ENCODE measurements around the gene BBS12. TPM values are rescaled to one million over a fixed set of nuclear protein-coding genes. Genes with fewer than 3 reads are reported as not detected.

Gene BBS12
- total and polyA plus RNA-seq, 2 experiments from 2014 or later = 2.3 to 2.6 TPM

DNA sequence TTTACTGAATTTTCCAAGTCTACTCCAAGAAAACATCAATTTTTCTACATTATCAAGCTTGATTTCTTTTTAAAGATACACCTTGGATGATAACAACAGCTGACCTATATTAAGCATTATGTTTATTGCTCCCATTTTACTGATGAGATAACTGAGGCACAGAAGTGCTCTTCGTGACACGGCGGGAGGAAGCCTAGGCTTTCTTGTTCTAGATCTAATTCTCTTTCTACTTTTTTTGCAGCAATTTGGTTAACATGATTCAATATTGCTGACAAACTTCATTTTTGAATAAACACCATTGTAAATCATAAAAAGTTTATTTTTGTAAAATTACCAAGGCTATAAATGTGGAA lies 33.8 kb downstream of the BBS12 start:
- TF ChIP-seq EZH2 (IDR thresholded peaks at IDR 0.05; ENCODE audit: low read depth, unreplicated experiment) (no peak), REST (IDR thresholded peaks at IDR 0.05; ENCODE audit: unreplicated experiment) (no peak), CREB1 (CRISPR knock-in tag; IDR thresholded peaks at IDR 0.05; ENCODE audit: low read depth) (no peak), EZH2phosphoT487 (IDR thresholded peaks at IDR 0.05; ENCODE audit: unreplicated experiment) (no peak), STAT1 (IDR thresholded peaks at IDR 0.05; ENCODE audit: unreplicated experiment) (no peak), ZNF331 (CRISPR knock-in tag; IDR thresholded peaks at IDR 0.05; ENCODE audit: low read depth) (no peak)
- TF ChIP-seq, protein P1, sequence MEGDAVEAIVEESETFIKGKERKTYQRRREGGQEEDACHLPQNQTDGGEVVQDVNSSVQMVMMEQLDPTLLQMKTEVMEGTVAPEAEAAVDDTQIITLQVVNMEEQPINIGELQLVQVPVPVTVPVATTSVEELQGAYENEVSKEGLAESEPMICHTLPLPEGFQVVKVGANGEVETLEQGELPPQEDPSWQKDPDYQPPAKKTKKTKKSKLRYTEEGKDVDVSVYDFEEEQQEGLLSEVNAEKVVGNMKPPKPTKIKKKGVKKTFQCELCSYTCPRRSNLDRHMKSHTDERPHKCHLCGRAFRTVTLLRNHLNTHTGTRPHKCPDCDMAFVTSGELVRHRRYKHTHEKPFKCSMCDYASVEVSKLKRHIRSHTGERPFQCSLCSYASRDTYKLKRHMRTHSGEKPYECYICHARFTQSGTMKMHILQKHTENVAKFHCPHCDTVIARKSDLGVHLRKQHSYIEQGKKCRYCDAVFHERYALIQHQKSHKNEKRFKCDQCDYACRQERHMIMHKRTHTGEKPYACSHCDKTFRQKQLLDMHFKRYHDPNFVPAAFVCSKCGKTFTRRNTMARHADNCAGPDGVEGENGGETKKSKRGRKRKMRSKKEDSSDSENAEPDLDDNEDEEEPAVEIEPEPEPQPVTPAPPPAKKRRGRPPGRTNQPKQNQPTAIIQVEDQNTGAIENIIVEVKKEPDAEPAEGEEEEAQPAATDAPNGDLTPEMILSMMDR (conservative IDR thresholded peaks at IDR 0.05; ENCODE audit: low read depth in 2 of 2) = no peak
- no peak overlapping the region for H3K27ac Mint-ChIP-seq
- peaks cover 27% of the 10 kb centered on the region for H3K4me1 ChIP-seq (ENCODE audit: insufficient read depth)
- DNase-seq (ENCODE audit: low spot score) (no peak), ATAC-seq (no peak)
- no peaks in the 10 kb centered on the region for H3K27me3 Mint-ChIP-seq (ENCODE audit: insufficient read depth, low read depth, poor library complexity)
- no peaks in the 10 kb centered on the region for H3K27me3 ChIP-seq (ENCODE audit: insufficient read depth)
- H3K36me3 Mint-ChIP-seq (ENCODE audit: low read depth) = no peaks in the 10 kb centered on the region
- H3K79me2 ChIP-seq (replicated peaks; ENCODE audit: insufficient read depth) = no peaks in the 10 kb centered on the region
- H2AFZ ChIP-seq = no peak overlapping the region
- H4K20me1 ChIP-seq (replicated peaks; ENCODE audit: insufficient read depth) = no peaks in the 10 kb centered on the region
- H3K4me2 ChIP-seq = no peak overlapping the region
- H3K4me1 Mint-ChIP-seq = peaks cover 32% of the 10 kb centered on the region
- no peaks in the 10 kb centered on the region for H3K36me3 ChIP-seq (ENCODE audit: insufficient read depth)
- no peaks in the 10 kb centered on the region for H3K9me3 Mint-ChIP-seq
- 0 out of 2 replicates have a peak, but pooled peaks cover 4% of the 10 kb centered on the region for H3K9me2 ChIP-seq (ENCODE audit: insufficient read depth)
- no peak overlapping the region for H3K4me3 ChIP-seq
- no peaks in the 10 kb centered on the region for H3F3A ChIP-seq (replicated peaks; ENCODE audit: low read depth)
- H3K27ac ChIP-seq (ENCODE audit: low read depth) = no peak overlapping the region
- no peak overlapping the region for H3K4me3 Mint-ChIP-seq

DNA sequence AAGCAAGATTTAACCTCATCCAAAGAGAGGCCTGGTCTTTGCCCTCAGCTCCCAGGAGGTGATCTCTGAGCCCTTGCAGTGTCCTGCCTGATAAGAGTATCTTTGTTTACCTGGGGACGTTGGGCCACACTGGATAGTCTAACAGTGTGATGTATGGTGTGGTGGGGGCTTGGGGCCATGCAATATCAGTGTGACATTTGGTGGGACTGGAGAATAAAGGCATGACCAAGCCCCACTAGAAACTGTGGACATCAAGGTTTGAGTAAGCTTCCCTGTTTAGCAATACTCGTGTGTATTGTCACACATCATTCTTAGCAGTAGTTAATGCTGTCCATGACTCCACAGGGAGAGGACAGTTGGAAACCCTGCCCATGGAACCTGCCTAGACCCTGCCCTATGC lies 34.4 kb downstream of the BBS12 start:
- Histone ChIP-seq H3K36me3 (ENCODE audit: insufficient read depth) (no peaks in the 10 kb centered on the region), H3K27ac (ENCODE audit: low read depth) (no peak overlapping the region), H3K4me3 (no peak overlapping the region), H3K79me2 (replicated peaks; ENCODE audit: insufficient read depth) (no peaks in the 10 kb centered on the region), H3F3A (replicated peaks; ENCODE audit: low read depth) (no peaks in the 10 kb centered on the region), H3K4me1 (ENCODE audit: insufficient read depth) (peaks cover 27% of the 10 kb centered on the region), H3K27me3 (ENCODE audit: insufficient read depth) (no peaks in the 10 kb centered on the region), H3K4me2 (no peak overlapping the region), H4K20me1 (replicated peaks; ENCODE audit: insufficient read depth) (no peaks in the 10 kb centered on the region), H3K9me2 (ENCODE audit: insufficient read depth) (0 out of 2 replicates have a peak, but pooled peaks cover 4% of the 10 kb centered on the region), H2AFZ (no peak overlapping the region)
- Mint-ChIP-seq H3K4me1 (peaks cover 32% of the 10 kb centered on the region), H3K9me3 (no peaks in the 10 kb centered on the region), H3K4me3 (no peak overlapping the region), H3K27me3 (ENCODE audit: insufficient read depth, low read depth, poor library complexity) (no peaks in the 10 kb centered on the region), H3K36me3 (ENCODE audit: low read depth) (no peaks in the 10 kb centered on the region), H3K27ac (no peak overlapping the region)
- DNase-seq (ENCODE audit: low spot score) (no peak), ATAC-seq (no peak)
- TF ChIP-seq EZH2 (IDR thresholded peaks at IDR 0.05; ENCODE audit: low read depth, unreplicated experiment) = no peak
- TF ChIP-seq ZNF114 (CRISPR knock-in tag; IDR thresholded peaks at IDR 0.05) = no peak
- TF ChIP-seq NANOG (IDR thresholded peaks at IDR 0.05; ENCODE audit: borderline replicate concordance) = no peak
- TF ChIP-seq JUNB (IDR thresholded peaks at IDR 0.05; ENCODE audit: unreplicated experiment) = no peak
- no peak for TF ChIP-seq CREB1 (CRISPR knock-in tag; IDR thresholded peaks at IDR 0.05; ENCODE audit: low read depth)
- no peak for TF ChIP-seq STAT1 (IDR thresholded peaks at IDR 0.05; ENCODE audit: unreplicated experiment)
- TF ChIP-seq POLR2AphosphoS5 (IDR thresholded peaks at IDR 0.05; ENCODE audit: low read depth) = no peak
